Measurements from ENCODE around the gene HEATR1.

GRCh38 chr1:236575523-236575922 is 28.8 kb downstream of the HEATR1 start:
- TF ChIP-seq CTCF (IDR thresholded peaks at IDR 0.05; ENCODE audit: low read depth, low read length) (no peak), MYC (IDR thresholded peaks at IDR 0.05; ENCODE audit: low read depth, low read length) (no peak), POLR2A (IDR thresholded peaks at IDR 0.05; ENCODE audit: extremely low read depth, insufficient read length) (no peak)
